HG03064 (cell line): Measurements from ENCODE around the gene SLC6A3.

Experiments
- ATAC-seq: cut with Tn5 transposase; IDR thresholded peaks from one replicate; pipeline ENCODE4 v1.9.1; 2021; ENCODE audit warnings: low read depth; ENCODE audit not compliant: unreplicated experiment

Gene SLC6A3

DNA sequence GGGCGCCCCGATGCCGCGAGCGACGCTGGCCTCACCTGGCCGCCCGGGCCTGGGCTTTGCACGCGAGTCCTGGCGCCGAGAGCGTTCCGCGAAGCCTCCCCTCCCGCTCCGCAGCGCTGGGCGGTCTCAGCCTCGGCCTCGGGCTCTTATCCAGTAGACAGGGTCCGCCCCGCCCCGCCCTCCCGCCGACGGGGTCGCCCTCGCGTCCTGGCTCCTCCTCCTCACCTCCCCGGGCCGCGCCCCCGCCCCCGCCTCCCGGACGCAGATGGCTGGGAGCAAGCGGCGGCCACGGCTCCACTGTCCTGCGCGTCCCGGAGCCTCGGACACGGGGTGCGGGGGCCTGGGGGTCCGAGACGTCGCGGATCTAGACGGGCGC, at the start of gene SLC6A3:
Gene SLC6A3, minus strand, starts transcription at position 128 of the 376 bp plus-strand sequence. CDS start 2,243 bp downstream, outside the sequence.
- ATAC-seq, result no peak

DNA sequence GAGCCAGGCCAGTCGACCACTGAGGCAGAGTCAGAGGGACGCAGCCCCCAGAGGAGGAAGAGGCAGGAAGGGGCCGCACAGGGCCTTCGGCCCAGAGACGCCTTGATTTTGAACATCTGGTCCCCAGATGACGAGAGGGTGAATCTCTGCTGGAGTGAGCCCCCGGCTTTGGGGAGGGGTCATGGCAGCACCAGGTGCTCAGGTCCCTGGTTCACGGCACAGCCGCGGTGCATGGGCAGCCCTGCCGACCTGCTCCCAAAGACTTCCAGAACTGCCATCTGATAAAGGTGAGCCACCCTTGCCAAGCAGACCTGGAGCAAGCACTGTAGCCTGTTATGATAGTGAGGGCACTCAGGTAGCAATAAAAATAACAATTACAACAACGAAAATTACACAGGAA, 48.7 kb upstream of the SLC6A3 start:
- ATAC-seq, result no peak

GRCh38 chr5:1493413-1493812, 48.2 kb upstream of the SLC6A3 start:
- no peak for ATAC-seq

DNA sequence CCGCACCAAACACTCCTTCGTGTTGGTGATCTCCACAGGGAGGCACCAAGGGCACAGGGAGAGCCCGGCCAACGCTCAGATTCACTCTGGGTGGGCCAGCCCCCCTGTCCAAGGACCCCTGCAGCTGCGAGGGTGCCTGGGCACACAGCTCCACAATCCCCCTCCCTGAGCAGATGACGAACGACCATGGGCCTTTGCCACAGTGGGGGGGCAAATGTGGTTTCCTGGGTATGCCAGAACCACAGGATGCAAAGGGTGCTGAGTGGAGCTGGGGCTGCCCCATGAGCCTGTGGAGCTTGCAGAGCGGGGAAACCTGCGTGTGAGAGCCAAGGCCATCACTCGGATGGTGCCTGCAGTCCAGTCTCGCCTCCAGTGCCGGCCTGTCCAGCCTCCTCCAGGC, 47.5 kb upstream of the SLC6A3 start:
- no peak for ATAC-seq

DNA sequence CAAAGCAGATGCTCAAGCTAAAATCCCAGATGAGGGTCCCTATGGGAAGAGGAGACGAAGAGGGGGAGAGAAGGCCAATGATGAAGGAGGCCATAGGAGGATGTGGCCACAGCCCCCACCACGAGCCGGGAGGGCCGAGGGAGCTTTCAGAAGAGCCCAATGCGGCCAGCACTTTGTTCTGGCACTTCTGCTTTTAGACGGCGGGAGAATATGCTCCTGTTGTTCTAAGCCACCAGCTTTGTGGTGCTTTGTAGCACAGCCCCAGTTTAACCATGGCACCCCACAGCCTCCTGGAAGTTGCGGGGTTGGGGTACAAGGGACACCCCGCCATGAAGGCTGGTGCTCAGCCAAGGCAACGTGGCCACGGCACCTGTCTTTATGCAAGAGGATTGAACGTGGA, 45.1 kb upstream of the SLC6A3 start:
- no peak for ATAC-seq

- no peak for ATAC-seq
Observed at GRCh38 chr5:1489754-1490153, 44.5 kb upstream of the SLC6A3 start.

DNA sequence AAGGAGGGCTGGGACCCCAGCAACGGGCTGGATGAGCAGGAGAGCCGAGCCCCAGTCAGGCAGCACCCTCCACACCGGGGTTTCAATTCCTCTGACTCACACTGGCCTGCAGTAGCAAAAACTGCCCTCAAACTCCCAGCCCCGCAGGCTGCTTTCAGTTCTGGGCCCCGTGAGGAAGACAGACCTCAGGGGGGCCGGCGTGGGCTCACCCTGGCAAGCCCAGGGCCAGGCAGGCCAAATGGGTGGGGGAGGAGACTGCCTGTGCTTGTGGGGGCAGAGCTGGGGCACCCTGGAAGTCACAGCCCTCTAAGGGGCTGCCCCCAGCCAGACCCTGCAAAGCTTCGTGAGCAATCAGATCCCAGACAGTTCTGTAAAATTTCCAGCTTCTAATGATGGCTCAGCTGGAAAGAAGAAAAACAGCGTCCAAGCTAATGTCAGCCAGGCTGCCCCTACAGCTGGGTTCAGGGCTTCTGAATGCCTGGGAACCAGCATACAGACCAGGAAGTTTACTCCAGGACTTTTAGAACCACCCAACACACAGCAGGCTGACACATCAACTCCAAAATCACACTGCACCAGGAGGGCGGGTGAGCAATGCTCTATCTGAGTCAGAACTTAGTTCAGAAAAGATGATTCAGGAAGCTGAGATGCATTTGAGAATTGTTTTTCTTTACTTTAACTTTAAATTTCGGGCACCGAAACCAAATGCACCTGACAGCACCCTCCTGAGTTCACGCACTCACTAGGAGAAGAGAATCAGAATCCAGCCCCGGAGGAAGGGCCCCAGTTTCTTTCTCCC, 43.8 kb upstream of the SLC6A3 start:
- ATAC-seq, result peak; percentile 47

DNA sequence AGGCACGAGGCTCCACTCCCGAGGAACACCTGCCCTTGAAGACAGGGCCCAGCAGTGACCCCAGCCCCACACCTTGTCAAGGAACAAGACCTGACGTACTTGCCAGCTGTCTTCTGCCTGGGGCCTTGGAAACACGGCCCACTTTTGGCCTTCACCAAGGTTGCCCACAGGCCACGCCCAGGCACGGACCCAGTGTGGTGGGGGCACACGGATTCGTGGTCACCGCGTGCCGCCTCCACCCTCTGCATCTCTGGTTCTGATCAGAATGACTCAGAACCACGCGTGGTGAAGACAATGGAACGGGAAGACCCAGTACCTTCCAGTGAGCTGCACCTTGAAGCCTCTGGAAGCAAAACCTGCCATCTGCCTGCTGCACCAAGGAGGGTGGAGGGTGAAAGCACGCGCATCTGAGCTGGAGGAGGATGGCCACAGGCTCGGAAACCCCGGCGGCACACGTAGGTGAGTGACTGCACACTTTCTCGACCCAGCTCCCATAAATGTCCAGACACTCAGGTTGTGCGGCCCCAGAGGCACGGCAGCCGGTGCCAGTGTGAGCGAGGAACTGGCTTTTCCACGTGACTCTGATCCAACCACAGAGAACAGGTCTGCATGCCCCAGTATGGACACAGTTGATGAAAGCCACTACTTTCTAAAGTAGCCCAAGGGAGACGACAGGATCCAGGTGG, 42.0 kb upstream of the SLC6A3 start:
- no peak for ATAC-seq

- ATAC-seq, result no peak
Observed at GRCh38 chr5:1486271-1486670, 41.0 kb upstream of the SLC6A3 start.

DNA sequence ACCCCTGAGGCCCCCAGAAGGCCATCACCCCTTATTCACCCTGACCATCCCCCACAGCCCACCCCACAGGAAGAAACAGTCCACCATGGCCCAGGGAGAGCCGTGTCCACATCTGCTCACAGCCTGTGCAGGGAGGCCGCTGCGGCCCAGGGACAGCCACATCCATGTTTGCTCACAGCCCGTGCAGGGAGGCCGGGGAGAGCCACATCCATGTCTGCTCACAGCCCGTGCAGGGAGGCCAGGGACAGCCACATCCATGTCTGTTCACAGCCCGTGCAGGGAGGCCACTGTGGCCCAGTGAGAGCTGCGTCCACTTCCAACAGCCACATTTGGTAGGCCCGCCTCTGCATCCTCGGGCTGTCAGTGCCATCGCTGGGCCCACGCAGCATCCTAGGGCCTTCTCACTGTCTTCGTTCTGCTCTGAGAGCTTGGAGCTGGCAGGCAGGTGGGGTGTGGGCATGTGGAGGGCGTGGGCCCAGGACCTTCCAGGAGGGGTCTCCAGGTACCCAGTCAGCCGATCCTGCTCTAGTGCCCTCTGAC, 40.4 kb upstream of the SLC6A3 start:
- ATAC-seq, result no peak

DNA sequence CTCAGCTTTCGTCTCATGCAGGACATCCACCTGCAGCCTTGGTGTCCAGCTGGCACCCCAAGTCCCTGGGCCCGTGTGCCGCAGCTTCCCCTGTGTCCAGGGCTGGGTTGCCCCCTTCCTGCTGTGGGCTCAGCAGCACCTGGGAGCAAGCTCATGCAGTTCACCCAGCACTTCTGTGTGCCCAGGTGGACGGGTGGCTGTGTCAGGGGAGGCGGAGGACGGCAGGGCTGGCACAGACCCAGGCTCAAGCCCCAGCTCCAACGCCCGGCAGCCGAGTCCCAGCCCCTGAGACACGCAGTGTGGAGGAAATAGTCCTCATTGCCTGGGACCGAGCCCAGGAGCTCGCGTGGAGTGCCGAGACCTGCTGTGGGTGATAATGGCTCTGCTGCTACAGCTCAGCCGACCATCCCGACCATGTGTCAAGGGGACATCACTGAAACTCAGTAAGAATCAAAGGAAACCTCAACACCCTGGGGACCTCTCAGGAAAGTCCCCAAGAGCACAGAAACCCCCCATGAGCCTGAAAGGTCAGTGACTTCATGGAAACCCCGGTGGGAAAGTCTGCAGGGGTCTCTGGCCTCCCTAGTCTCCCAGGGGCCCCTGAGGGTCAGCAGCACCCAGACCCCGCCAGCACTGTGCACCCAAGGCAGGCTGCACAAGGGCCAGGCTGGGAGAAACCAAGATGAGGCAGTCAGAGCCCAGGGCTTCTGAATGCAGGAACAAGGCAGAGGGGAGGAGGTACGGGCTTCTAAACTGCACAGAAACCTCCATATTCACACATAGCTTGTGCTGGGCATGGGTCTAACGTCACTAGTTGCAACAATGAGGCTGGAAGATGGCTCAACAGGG, 39.7 kb upstream of the SLC6A3 start:
- peak; percentile 52 for ATAC-seq

GRCh38 chr5:1483856-1484729, 38.9 kb upstream of the SLC6A3 start:
- ATAC-seq, result no peak

- no peak for ATAC-seq
Observed at GRCh38 chr5:1483064-1483463, 37.8 kb upstream of the SLC6A3 start.

GRCh38 chr5:1481959-1482331, 36.7 kb upstream of the SLC6A3 start:
- no peak for ATAC-seq

DNA sequence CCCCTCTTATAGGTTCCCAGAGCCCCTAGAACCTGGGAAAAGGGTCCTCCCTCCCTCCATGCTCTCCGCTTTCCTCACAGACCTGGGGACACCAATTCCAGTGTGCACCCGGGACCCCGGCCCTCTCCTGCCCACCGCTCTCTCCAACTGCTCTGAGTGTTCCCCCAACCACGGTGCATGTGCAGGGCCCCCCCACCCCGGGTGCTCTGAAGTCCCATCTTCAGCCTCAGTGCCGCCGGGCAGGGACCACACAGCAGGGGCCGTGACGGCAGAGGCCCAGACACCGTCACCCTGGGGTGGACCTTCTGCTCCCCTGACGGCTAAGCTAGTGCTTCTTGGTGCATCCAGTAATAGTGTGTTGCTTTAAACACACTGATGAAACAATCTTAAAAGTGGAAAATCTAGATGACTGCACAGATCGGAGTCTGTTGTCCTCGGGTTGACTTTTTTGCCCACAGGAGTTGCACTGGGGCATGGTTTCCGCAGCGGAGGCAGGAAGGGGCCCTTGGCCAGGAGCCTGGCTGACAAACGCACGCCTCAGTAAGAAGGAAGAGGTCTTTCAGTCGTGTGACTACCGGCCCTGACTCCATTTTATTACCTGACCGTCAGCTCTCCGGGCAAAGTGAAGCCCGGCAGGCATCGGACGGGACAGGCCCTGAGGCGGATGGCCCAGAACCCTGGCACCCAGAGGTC, 36.2 kb upstream of the SLC6A3 start:
- no peak for ATAC-seq

DNA sequence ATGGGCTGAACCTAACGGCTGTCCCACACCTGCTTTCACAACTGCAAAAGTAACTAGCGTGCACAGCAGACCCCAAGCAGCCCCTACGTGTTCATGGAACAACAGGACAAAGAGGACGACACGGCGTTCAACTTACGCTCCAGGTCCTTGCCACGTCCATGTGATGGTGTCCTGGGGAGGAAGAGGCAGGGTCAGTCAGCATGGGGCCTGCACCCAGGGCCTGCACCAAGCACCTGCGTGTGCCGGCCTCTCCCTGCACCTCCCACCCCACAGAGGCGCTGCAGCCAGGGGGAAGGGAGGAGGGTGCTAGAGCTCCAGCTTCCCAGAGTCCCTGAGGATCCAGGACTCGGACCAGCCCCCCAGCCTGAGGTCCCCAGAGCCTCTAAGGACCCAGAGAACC, 35.6 kb upstream of the SLC6A3 start:
- no peak for ATAC-seq

- ATAC-seq, result no peak
Observed at GRCh38 chr5:1480217-1480616, 35.0 kb upstream of the SLC6A3 start.

- ATAC-seq, result no peak
Observed at GRCh38 chr5:1479581-1480188, 34.4 kb upstream of the SLC6A3 start.

- no peak for ATAC-seq
Observed at GRCh38 chr5:1479066-1479465, 33.8 kb upstream of the SLC6A3 start.
